GM12874 (cell line): ENCODE data around the gene FSIP2.

Source experiments
- CTCF ChIP-seq: IDR thresholded peaks from 2 replicates; pipeline ENCODE4 v1.5.1; 2011; ENCODE audit warnings: low read depth, mild to moderate bottlenecking, control low read depth, low read length, moderate library complexity; ENCODE audit not compliant: insufficient read depth

FSIP2 gene

GRCh38 chr2:185876234-185876633 lies 137.6 kb downstream of the FSIP2 start:
- no peak for TF ChIP-seq CTCF

GRCh38 chr2:185880396-185880795 lies 141.8 kb downstream of the FSIP2 start:
- no peak for TF ChIP-seq CTCF
